Ishikawa (cell line): ENCODE results near the gene NMU.
A peak's percentile ranks its signal among the peaks of the same experiment; 100 is the strongest.

Experiments
- CEBPB ChIP-seq: IDR thresholded peaks from 2 replicates; pipeline ENCODE4 v1.6.1; 2012
- CREB1 ChIP-seq: IDR thresholded peaks from 2 replicates; pipeline ENCODE4 v1.6.1; 2012; ENCODE audit warnings: low read depth
- EGR1 ChIP-seq: IDR thresholded peaks from 2 replicates; pipeline ENCODE4 v1.6.1; 2012
- EP300 ChIP-seq: IDR thresholded peaks from 2 replicates; pipeline ENCODE4 v1.6.1; 2012; ENCODE audit warnings: borderline replicate concordance
- FOXM1 ChIP-seq: IDR thresholded peaks from 2 replicates; pipeline ENCODE4 v1.6.1; 2012; ENCODE audit warnings: low read depth, borderline replicate concordance
- NFIC ChIP-seq: IDR thresholded peaks from 2 replicates; pipeline ENCODE4 v1.6.1; 2012
- RAD21 ChIP-seq: IDR thresholded peaks from 2 replicates; pipeline ENCODE4 v1.6.1; 2012; ENCODE audit warnings: low read depth
- TAF1 ChIP-seq: IDR thresholded peaks from 2 replicates; pipeline ENCODE4 v1.6.1; 2012; ENCODE audit warnings: low read depth, mild to moderate bottlenecking
- TCF12 ChIP-seq: IDR thresholded peaks from 2 replicates; pipeline ENCODE4 v1.6.1; 2012; ENCODE audit warnings: low read depth
- TEAD4 ChIP-seq: IDR thresholded peaks from 2 replicates; pipeline ENCODE4 v1.6.1; 2012
- YY1 ChIP-seq: IDR thresholded peaks from 2 replicates; pipeline ENCODE4 v1.6.1; 2012; ENCODE audit warnings: low read depth
- ZBTB7A ChIP-seq: IDR thresholded peaks from 2 replicates; pipeline ENCODE4 v1.6.1; 2012; ENCODE audit warnings: low read depth
- TF ChIP-seq, protein P1 (sequence below): IDR thresholded peaks from 2 replicates; pipeline ENCODE4 v1.6.1; 2012
- TF ChIP-seq, protein P2 (sequence below): IDR thresholded peaks from 2 replicates; pipeline ENCODE4 v1.6.1; 2012
- TF ChIP-seq, protein P3 (sequence below): IDR thresholded peaks from 2 replicates; pipeline ENCODE4 v1.6.1; 2012; ENCODE audit warnings: low read depth, mild to moderate bottlenecking

Gene NMU, protein sequence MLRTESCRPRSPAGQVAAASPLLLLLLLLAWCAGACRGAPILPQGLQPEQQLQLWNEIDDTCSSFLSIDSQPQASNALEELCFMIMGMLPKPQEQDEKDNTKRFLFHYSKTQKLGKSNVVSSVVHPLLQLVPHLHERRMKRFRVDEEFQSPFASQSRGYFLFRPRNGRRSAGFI

DNA sequence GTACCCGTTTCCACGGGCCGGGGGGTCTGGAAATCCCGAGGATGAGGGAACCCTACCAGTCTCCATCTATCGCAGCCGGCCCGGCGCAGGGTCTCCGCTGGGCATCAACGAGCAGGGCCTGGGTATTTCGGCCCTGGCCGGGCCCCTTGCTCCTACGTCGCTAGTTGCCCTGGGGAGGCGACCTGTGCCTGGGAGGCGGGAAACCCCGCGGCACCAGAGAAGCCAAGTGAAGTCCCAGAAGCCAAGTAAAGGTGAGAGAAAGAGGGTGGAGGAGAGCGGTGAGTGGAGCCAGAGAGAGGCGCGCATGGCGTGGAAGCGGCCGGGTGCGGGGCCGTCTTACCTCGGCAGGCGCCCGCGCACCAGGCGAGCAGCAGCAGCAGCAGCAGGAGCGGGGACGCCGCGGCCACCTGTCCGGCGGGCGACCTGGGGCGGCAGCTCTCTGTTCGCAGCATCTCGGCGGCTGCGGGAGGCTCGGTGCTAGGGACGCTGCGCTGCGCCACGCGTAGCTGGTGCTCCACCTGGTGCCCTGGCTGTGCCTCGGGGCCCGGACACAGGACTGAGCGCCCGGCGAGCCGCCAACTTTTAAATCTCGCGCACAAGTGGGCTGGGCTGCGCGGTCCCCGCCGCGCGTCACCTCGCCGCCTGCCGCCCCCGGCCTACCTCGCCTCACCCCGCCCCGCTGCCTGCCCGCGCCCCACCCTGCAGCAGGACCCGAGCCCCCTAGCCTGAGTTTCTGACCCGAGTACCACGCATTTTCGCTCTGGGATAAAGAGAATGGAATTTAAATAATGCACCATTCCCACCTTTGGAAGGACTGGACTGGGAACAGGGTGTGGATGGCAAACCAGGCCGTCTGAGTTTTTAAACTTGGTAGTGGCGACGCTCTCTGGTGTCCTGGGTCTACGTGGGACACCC, at the start of gene NMU:
Gene NMU (minus strand): TSS at position 558 of the 915 bp plus-strand sequence. CDS start 106 bp downstream, at position 452.
- peak; percentile 74 for TF ChIP-seq NFIC
- no peak for TF ChIP-seq TAF1
- TF ChIP-seq, protein P1, sequence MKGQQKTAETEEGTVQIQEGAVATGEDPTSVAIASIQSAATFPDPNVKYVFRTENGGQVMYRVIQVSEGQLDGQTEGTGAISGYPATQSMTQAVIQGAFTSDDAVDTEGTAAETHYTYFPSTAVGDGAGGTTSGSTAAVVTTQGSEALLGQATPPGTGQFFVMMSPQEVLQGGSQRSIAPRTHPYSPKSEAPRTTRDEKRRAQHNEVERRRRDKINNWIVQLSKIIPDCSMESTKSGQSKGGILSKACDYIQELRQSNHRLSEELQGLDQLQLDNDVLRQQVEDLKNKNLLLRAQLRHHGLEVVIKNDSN: peak; percentile 26; the same call in 1 of the 2 replicates
- TF ChIP-seq CEBPB: no peak
- TF ChIP-seq, protein P2, sequence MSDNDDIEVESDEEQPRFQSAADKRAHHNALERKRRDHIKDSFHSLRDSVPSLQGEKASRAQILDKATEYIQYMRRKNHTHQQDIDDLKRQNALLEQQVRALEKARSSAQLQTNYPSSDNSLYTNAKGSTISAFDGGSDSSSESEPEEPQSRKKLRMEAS: peak; percentile 83
- TF ChIP-seq YY1: no peak
- peak; percentile 76 for TF ChIP-seq FOXM1
- no peak for TF ChIP-seq ZBTB7A
- TF ChIP-seq, protein P3, sequence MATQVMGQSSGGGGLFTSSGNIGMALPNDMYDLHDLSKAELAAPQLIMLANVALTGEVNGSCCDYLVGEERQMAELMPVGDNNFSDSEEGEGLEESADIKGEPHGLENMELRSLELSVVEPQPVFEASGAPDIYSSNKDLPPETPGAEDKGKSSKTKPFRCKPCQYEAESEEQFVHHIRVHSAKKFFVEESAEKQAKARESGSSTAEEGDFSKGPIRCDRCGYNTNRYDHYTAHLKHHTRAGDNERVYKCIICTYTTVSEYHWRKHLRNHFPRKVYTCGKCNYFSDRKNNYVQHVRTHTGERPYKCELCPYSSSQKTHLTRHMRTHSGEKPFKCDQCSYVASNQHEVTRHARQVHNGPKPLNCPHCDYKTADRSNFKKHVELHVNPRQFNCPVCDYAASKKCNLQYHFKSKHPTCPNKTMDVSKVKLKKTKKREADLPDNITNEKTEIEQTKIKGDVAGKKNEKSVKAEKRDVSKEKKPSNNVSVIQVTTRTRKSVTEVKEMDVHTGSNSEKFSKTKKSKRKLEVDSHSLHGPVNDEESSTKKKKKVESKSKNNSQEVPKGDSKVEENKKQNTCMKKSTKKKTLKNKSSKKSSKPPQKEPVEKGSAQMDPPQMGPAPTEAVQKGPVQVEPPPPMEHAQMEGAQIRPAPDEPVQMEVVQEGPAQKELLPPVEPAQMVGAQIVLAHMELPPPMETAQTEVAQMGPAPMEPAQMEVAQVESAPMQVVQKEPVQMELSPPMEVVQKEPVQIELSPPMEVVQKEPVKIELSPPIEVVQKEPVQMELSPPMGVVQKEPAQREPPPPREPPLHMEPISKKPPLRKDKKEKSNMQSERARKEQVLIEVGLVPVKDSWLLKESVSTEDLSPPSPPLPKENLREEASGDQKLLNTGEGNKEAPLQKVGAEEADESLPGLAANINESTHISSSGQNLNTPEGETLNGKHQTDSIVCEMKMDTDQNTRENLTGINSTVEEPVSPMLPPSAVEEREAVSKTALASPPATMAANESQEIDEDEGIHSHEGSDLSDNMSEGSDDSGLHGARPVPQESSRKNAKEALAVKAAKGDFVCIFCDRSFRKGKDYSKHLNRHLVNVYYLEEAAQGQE: no peak
- peak; percentile 29 for TF ChIP-seq EP300
- TF ChIP-seq RAD21: peak; percentile 55; the same call in 1 of the 2 replicates
- TF ChIP-seq TCF12: no peak; the same call in 1 of the 2 replicates
- no peak for TF ChIP-seq CREB1
- TF ChIP-seq TEAD4: no peak; the same call in 1 of the 2 replicates
- no peak for TF ChIP-seq EGR1

DNA sequence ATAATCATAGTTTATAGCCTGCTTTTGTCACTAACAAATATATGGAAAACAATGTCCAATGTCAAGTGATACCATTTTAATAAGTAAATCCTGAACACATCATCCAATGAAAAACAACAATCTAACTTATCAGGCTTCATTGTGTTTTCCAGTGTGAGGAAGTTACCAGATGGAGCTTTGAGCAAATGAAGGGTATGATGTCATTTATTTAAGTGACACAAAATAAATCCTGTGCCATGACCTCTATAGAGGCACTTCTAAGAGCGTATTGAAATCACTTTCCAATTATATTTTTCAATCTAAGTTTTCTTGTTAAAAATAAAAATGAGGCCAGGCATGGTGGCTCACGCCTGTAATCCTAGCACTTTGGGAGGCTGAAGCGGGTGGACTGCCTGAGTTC, 48.2 kb upstream of the NMU start:
- TF ChIP-seq EP300: no peak
- TF ChIP-seq TCF12: no peak
- TF ChIP-seq, protein P3: no peak
- TF ChIP-seq CEBPB: no peak
- TF ChIP-seq CREB1: no peak
- no peak for TF ChIP-seq ZBTB7A
- TF ChIP-seq YY1: no peak
- TF ChIP-seq, protein P1: no peak
- no peak for TF ChIP-seq TEAD4
- no peak for TF ChIP-seq FOXM1
- TF ChIP-seq, protein P2: no peak
- no peak for TF ChIP-seq TAF1
- no peak for TF ChIP-seq NFIC
- no peak for TF ChIP-seq EGR1
- TF ChIP-seq RAD21: no peak

DNA sequence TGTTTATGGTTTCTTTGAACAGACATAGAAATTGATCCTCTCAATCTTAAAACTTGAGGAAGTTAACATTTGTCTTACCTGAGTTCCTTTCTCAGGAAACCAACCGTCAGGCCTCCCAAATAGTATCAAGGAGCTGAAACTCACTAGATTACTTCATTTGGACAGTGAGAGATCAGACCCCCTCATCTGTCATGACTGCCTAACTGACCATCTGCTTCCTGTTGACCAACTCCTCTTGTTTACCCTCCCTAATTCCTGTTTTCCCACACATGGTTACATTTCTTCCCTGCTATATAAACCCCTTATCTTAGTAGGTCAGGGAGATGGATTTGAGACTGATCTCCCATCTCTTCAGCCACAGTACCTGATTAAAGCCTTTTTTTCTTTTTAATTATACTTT, 46.2 kb upstream of the NMU start:
- TF ChIP-seq TEAD4 (no peak), EGR1 (no peak), RAD21 (no peak), TCF12 (no peak), EP300 (no peak), CREB1 (no peak)

DNA sequence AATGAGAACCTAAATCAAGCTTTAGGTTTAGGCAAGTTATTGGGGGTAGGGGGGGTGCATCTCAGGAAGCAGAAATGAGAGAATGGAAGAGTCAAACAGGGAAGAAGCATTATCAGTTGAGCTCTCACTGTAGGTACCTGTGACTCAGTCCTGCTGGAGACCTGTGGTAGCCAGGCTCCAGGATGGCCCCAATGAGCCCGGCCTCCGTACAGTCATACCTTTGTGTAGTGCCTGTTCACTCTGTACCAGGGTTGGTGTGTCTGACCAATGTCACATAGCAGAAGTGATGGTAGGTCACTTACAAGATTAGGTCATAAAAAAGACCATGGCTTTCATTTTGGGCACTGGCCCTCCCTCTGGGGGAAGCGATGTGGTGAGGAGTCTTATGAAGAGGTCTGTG, 45.3 kb upstream of the NMU start:
- TF ChIP-seq CEBPB: no peak
- no peak for TF ChIP-seq TAF1
- TF ChIP-seq FOXM1: no peak
- TF ChIP-seq TCF12: no peak
- TF ChIP-seq, protein P1: no peak
- no peak for TF ChIP-seq ZBTB7A
- TF ChIP-seq EP300: no peak
- TF ChIP-seq RAD21: no peak
- TF ChIP-seq YY1: no peak
- no peak for TF ChIP-seq EGR1
- no peak for TF ChIP-seq TEAD4
